Breast epithelium (tissue), 3 donors: Measurements from ENCODE around the gene CCBE1.

Source experiments
- CTCF ChIP-seq, 3 donors: fragments of 450-650 bp; IDR thresholded peaks; one replicate each; pipeline ENCODE4 v1.5.1; 2016 to 2017; ENCODE audit warnings: antibody characterized with exemption in 3 of 3, mild to moderate bottlenecking in 3 of 3, moderate library complexity in 3 of 3
- POLR2A ChIP-seq: fragments of 450-650 bp; IDR thresholded peaks from one replicate; pipeline ENCODE4 v1.6.1; 2016; ENCODE audit warnings: antibody characterized with exemption, mild to moderate bottlenecking, moderate library complexity
- POLR2AphosphoS5 ChIP-seq, 3 donors: sonication (generic); formaldehyde crosslinking; IDR thresholded peaks; one replicate each; pipeline ENCODE4 v1.6.1; 2017; ENCODE audit warnings: antibody characterized with exemption in 3 of 3

- TF ChIP-seq CTCF (IDR thresholded peaks at IDR 0.05) (no peak), POLR2A (no peak), POLR2AphosphoS5 (IDR thresholded peaks at IDR 0.05) (no peak)
Observed at GRCh38 chr18:59659508-59660170, 37.6 kb downstream of the CCBE1 start.
